ENCODE data around the gene INVS.

GRCh38 chr9:100208673-100209072 is 109.6 kb downstream of the INVS start:
- TF ChIP-seq CTCF (conservative IDR thresholded peaks at IDR 0.05) (no peak), ZFX (IDR thresholded peaks at IDR 0.05) (no peak)
